ENCODE data around the gene SLC38A4. TPM values are rescaled to one million over a fixed set of nuclear protein-coding genes. Genes with fewer than 3 reads are reported as not detected.

The SLC38A4 gene
- total and polyA plus RNA-seq, 7 experiments from 2014 or later: not detected

- Histone ChIP-seq H3K4me3 (ENCODE audit: low read length) (no peak overlapping the region), H3K4me1 (ENCODE audit: control insufficient read depth in 2 of 2, insufficient read depth in 2 of 2, low read length in 2 of 2) (no peaks in the 10 kb centered on the region), H3K27me3 (ENCODE audit: control insufficient read depth in 2 of 2, insufficient read depth in 2 of 2, low read length in 2 of 2) (no peaks in the 10 kb centered on the region), H3K36me3 (ENCODE audit: control insufficient read depth in 2 of 3, insufficient read depth in 3 of 3, low read length in 3 of 3) (no peaks in the 10 kb centered on the region), H3K27ac (ENCODE audit: low read depth, low read length) (no peak overlapping the region), H3K9me3 (ENCODE audit: control insufficient read depth in 2 of 3, low read length in 3 of 3) (no peaks in the 10 kb centered on the region)
- Mint-ChIP-seq H3K4me1 (peaks cover 0 to 4% (median 0%) of the 10 kb centered on the region in 7 donors), H3K9me3 (peaks cover 0 to 12% (median 4%) of the 10 kb centered on the region in 11 donors), H3K36me3 (no peaks in the 10 kb centered on the region), H3K4me3 (no peak overlapping the region), H3K27me3 (peaks cover 0 to 17% (median 5%) of the 10 kb centered on the region in 5 donors), H3K27ac (no peak overlapping the region)
- intact Hi-C loops (cut with micrococcal nuclease): no loop called here
- ATAC-seq (no peak), DNase-seq (no peak)
- ChIA-PET CTCF (interaction anchor here (0.7 kb wide), 1 partner anchor 50 kb away, joined by 3 read pairs; no protein-coding TSS in a partner anchor), POLR2A (no interaction called here)
Measured at GRCh38 chr12:46794593-46795190, 31.1 kb downstream of the SLC38A4 start.

GRCh38 chr12:46792925-46793324, 32.9 kb downstream of the SLC38A4 start:
- Histone ChIP-seq H3K27me3 (ENCODE audit: control insufficient read depth in 2 of 2, insufficient read depth in 2 of 2, low read length in 2 of 2) (peaks cover 0 to under 1% of the 10 kb centered on the region in 2 donors), H3K9me3 (ENCODE audit: control insufficient read depth in 2 of 3, low read length in 3 of 3) (no peaks in the 10 kb centered on the region), H3K27ac (ENCODE audit: low read depth, low read length) (no peak overlapping the region), H3K4me3 (ENCODE audit: low read length) (no peak overlapping the region), H3K36me3 (ENCODE audit: control insufficient read depth in 2 of 3, insufficient read depth in 3 of 3, low read length in 3 of 3) (no peaks in the 10 kb centered on the region), H3K4me1 (ENCODE audit: control insufficient read depth in 2 of 2, insufficient read depth in 2 of 2, low read length in 2 of 2) (no peaks in the 10 kb centered on the region)
- no peaks in the 10 kb centered on the region for H3K36me3 Mint-ChIP-seq
- H3K27ac Mint-ChIP-seq: no peak overlapping the region
- DNase-seq (no peak), ATAC-seq (no peak)
- H3K4me1 Mint-ChIP-seq: peaks cover 0 to 5% (median 0%) of the 10 kb centered on the region in 7 donors
- intact Hi-C loops (cut with micrococcal nuclease): no loop called here
- CTCF ChIA-PET: no interaction called here
- peaks cover 0 to 12% (median 4%) of the 10 kb centered on the region in 11 donors for H3K9me3 Mint-ChIP-seq
- POLR2A ChIA-PET: no interaction called here
- H3K4me3 Mint-ChIP-seq: no peak overlapping the region
- peaks cover 0 to 17% (median 5%) of the 10 kb centered on the region in 5 donors for H3K27me3 Mint-ChIP-seq

- no peaks in the 10 kb centered on the region for H3K9me3 ChIP-seq (ENCODE audit: control insufficient read depth in 2 of 3, low read length in 3 of 3)
- H3K4me1 ChIP-seq (ENCODE audit: control insufficient read depth in 2 of 2, insufficient read depth in 2 of 2, low read length in 2 of 2): no peaks in the 10 kb centered on the region
- POLR2A ChIA-PET: interaction anchor here (0.6 kb wide), 1 partner anchor 14 kb away, joined by 3 read pairs; no protein-coding TSS in a partner anchor
- Mint-ChIP-seq H3K4me1 (peaks cover 0 to 5% (median 0%) of the 10 kb centered on the region in 7 donors), H3K4me3 (no peak overlapping the region), H3K9me3 (peaks cover 0 to 12% (median 2%) of the 10 kb centered on the region in 11 donors), H3K27me3 (peaks cover 0 to 8% (median 0%) of the 10 kb centered on the region in 5 donors), H3K27ac (no peak overlapping the region), H3K36me3 (no peaks in the 10 kb centered on the region)
- ATAC-seq: no peak
- CTCF ChIA-PET: no interaction called here
- intact Hi-C loops (cut with micrococcal nuclease): no loop called here
- no peak overlapping the region for H3K4me3 ChIP-seq (ENCODE audit: low read length)
- no peak overlapping the region for H3K27ac ChIP-seq (ENCODE audit: low read depth, low read length)
- H3K27me3 ChIP-seq (ENCODE audit: control insufficient read depth in 2 of 2, insufficient read depth in 2 of 2, low read length in 2 of 2): peaks cover 0 to 4% of the 10 kb centered on the region in 2 donors
- no peak for DNase-seq
- no peaks in the 10 kb centered on the region for H3K36me3 ChIP-seq (ENCODE audit: control insufficient read depth in 2 of 3, insufficient read depth in 3 of 3, low read length in 3 of 3)
Measured at GRCh38 chr12:46790066-46790465, 35.7 kb downstream of the SLC38A4 start.

GRCh38 chr12:46788072-46788887, 37.5 kb downstream of the SLC38A4 start:
- Histone ChIP-seq H3K36me3 (ENCODE audit: control insufficient read depth in 2 of 3, insufficient read depth in 3 of 3, low read length in 3 of 3) (no peaks in the 10 kb centered on the region), H3K9me3 (ENCODE audit: control insufficient read depth in 2 of 3, low read length in 3 of 3) (no peaks in the 10 kb centered on the region), H3K4me3 (ENCODE audit: low read length) (no peak overlapping the region), H3K4me1 (ENCODE audit: control insufficient read depth in 2 of 2, insufficient read depth in 2 of 2, low read length in 2 of 2) (no peaks in the 10 kb centered on the region), H3K27ac (ENCODE audit: low read depth, low read length) (no peak overlapping the region), H3K27me3 (ENCODE audit: control insufficient read depth in 2 of 2, insufficient read depth in 2 of 2, low read length in 2 of 2) (peaks cover 0 to 8% of the 10 kb centered on the region in 2 donors)
- DNase-seq (no peak), ATAC-seq (no peak)
- CTCF ChIA-PET: no interaction called here
- Mint-ChIP-seq H3K27ac (no peak overlapping the region), H3K9me3 (peaks cover 0 to 3% (median 0%) of the 10 kb centered on the region in 11 donors), H3K36me3 (no peaks in the 10 kb centered on the region), H3K4me1 (peaks cover 0 to 2% (median 0%) of the 10 kb centered on the region in 7 donors), H3K4me3 (no peak overlapping the region), H3K27me3 (peaks cover 0 to 13% (median 3%) of the 10 kb centered on the region in 5 donors)
- POLR2A ChIA-PET: no interaction called here
- intact Hi-C loops (cut with micrococcal nuclease): no loop called here

GRCh38 chr12:46787496-46788055, 38.2 kb downstream of the SLC38A4 start:
- DNase-seq: no peak
- no peaks in the 10 kb centered on the region for H3K9me3 ChIP-seq (ENCODE audit: control insufficient read depth in 2 of 3, low read length in 3 of 3)
- POLR2A ChIA-PET: no interaction called here

GRCh38 chr12:46786774-46787173, 39.0 kb downstream of the SLC38A4 start:
- Histone ChIP-seq H3K27ac (ENCODE audit: low read depth, low read length) (no peak overlapping the region), H3K36me3 (ENCODE audit: control insufficient read depth in 2 of 3, insufficient read depth in 3 of 3, low read length in 3 of 3) (no peaks in the 10 kb centered on the region), H3K9me3 (ENCODE audit: control insufficient read depth in 2 of 3, low read length in 3 of 3) (no peaks in the 10 kb centered on the region), H3K4me3 (ENCODE audit: low read length) (no peak overlapping the region), H3K27me3 (ENCODE audit: control insufficient read depth in 2 of 2, insufficient read depth in 2 of 2, low read length in 2 of 2) (peaks cover 0 to 9% of the 10 kb centered on the region in 2 donors), H3K4me1 (ENCODE audit: control insufficient read depth in 2 of 2, insufficient read depth in 2 of 2, low read length in 2 of 2) (no peaks in the 10 kb centered on the region)
- peaks cover 0 to 3% (median 0%) of the 10 kb centered on the region in 11 donors for H3K9me3 Mint-ChIP-seq
- no peak overlapping the region for H3K27ac Mint-ChIP-seq
- ChIA-PET POLR2A (no interaction called here), CTCF (no interaction called here)
- ATAC-seq: no peak
- H3K4me3 Mint-ChIP-seq: no peak overlapping the region
- peaks cover 0 to 14% (median 4%) of the 10 kb centered on the region in 5 donors for H3K27me3 Mint-ChIP-seq
- intact Hi-C loops (cut with micrococcal nuclease): no loop called here
- H3K4me1 Mint-ChIP-seq: peaks cover 0 to 2% (median 0%) of the 10 kb centered on the region in 7 donors
- H3K36me3 Mint-ChIP-seq: no peaks in the 10 kb centered on the region
- no peak for DNase-seq

More at GRCh38 chr12:46787496-46788055, 38.2 kb downstream of the SLC38A4 start:
- no peak overlapping the region for H3K27ac ChIP-seq (ENCODE audit: low read depth, low read length)
- intact Hi-C loops (cut with micrococcal nuclease): no loop called here
- H3K4me3 ChIP-seq (ENCODE audit: low read length): no peak overlapping the region
- H3K36me3 ChIP-seq (ENCODE audit: control insufficient read depth in 2 of 3, insufficient read depth in 3 of 3, low read length in 3 of 3): no peaks in the 10 kb centered on the region
- no peak for ATAC-seq
- no peaks in the 10 kb centered on the region for H3K4me1 ChIP-seq (ENCODE audit: control insufficient read depth in 2 of 2, insufficient read depth in 2 of 2, low read length in 2 of 2)
- Mint-ChIP-seq H3K27ac (no peak overlapping the region), H3K4me3 (no peak overlapping the region), H3K36me3 (no peaks in the 10 kb centered on the region), H3K27me3 (peaks cover 0 to 15% (median 4%) of the 10 kb centered on the region in 5 donors), H3K4me1 (peaks cover 0 to 2% (median 0%) of the 10 kb centered on the region in 7 donors), H3K9me3 (peaks cover 0 to 3% (median 0%) of the 10 kb centered on the region in 11 donors)
- H3K27me3 ChIP-seq (ENCODE audit: control insufficient read depth in 2 of 2, insufficient read depth in 2 of 2, low read length in 2 of 2): peaks cover 0 to 9% of the 10 kb centered on the region in 2 donors
- CTCF ChIA-PET: no interaction called here

Measured in naive thymus-derived CD4-positive, alpha-beta T cell (primary cell).